K562 (cell line): ENCODE results near the gene TMEM267. TPM values are rescaled to one million over a fixed set of nuclear protein-coding genes. Genes with fewer than 3 reads are reported as not detected.
A peak's percentile ranks its signal among the peaks of the same experiment; 100 is the strongest.

ENCODE experiments used
- CEBPG ChIP-seq, 3 experiments: fragments of 200-800 bp in 1 of 3; sonication (Bioruptor generic) in 1 of 3; sonication (generic) in 1 of 3; formaldehyde crosslinking in 1 of 3; IDR thresholded peaks in 2 of 3; conservative IDR thresholded peaks in 1 of 3; 2 replicates each; pipeline versions ENCODE4 v1.6.1 to v1.8.0; 2016 to 2022; ENCODE audit warnings: missing compliant biosample characterization in 2 of 3, missing genetic modification characterization in 2 of 3, mild to moderate bottlenecking in 1 of 3, missing genetic modification reagents in 1 of 3
- FOSL1 ChIP-seq: fragments of 200-800 bp; sonication (Bioruptor generic); conservative IDR thresholded peaks from 2 replicates; pipeline ENCODE4 v1.6.1; 2016; ENCODE audit warnings: missing genetic modification characterization, missing compliant biosample characterization
- HNRNPH1 ChIP-seq: fragments of 200-400 bp; formaldehyde crosslinking; optimal IDR thresholded peaks from 2 replicates; pipeline ENCODE3; 2017; ENCODE audit warnings: low read depth, mild to moderate bottlenecking, low read length, moderate library complexity
- MTA1 ChIP-seq: fragments of 450-650 bp; IDR thresholded peaks from 2 replicates; pipeline ENCODE4 v1.6.1; 2017; ENCODE audit warnings: borderline replicate concordance
- NFIX ChIP-seq: fragments of 250-450 bp; sonication (Bioruptor Pico); IDR thresholded peaks from 2 replicates; pipeline ENCODE4 v1.4.0; 2020; ENCODE audit warnings: low read depth, mild to moderate bottlenecking, moderate library complexity
- NFRKB ChIP-seq: fragments of 450-650 bp; IDR thresholded peaks from 2 replicates; pipeline ENCODE4 v1.6.1; 2016; ENCODE audit warnings: low read depth
- PKNOX1 ChIP-seq: fragments of 450-650 bp; IDR thresholded peaks from 2 replicates; pipeline ENCODE4 v1.6.1; 2016
- PREB ChIP-seq: sonication (generic); formaldehyde crosslinking; IDR thresholded peaks from 2 replicates; pipeline ENCODE4 v1.8.1; 2023; ENCODE audit warnings: mild to moderate bottlenecking, missing genetic modification reagents
- PTTG1 ChIP-seq: fragments of 450-650 bp; IDR thresholded peaks from 2 replicates; pipeline ENCODE4 v1.6.1; 2016; ENCODE audit warnings: low read depth, mild to moderate bottlenecking, missing genetic modification characterization, missing compliant biosample characterization
- RAD51 ChIP-seq: fragments of 450-650 bp; IDR thresholded peaks from 2 replicates; pipeline ENCODE4 v1.7.1; 2016; ENCODE audit warnings: low read depth, mild to moderate bottlenecking, borderline replicate concordance
- TARDBP ChIP-seq: fragments of 450-650 bp; IDR thresholded peaks from 2 replicates; pipeline ENCODE4 v1.6.1; 2016
- U2AF2 ChIP-seq: fragments of 200-400 bp; formaldehyde crosslinking; optimal IDR thresholded peaks from 2 replicates; pipeline ENCODE3; 2017; ENCODE audit warnings: low read depth, mild to moderate bottlenecking, low read length
- ZNF197 ChIP-seq: fragments of 200-800 bp; sonication (Bioruptor generic); IDR thresholded peaks from 2 replicates; pipeline ENCODE4 v1.6.1; 2016; ENCODE audit warnings: low read depth, missing genetic modification characterization, missing compliant biosample characterization
- ZNF277 ChIP-seq: fragments of 250-450 bp; sonication (Bioruptor Pico); IDR thresholded peaks from 2 replicates; pipeline ENCODE4 v1.8.0; 2022; ENCODE audit warnings: inconsistent platforms, mild to moderate bottlenecking, moderate library complexity, borderline replicate concordance
- ZNF436 ChIP-seq: fragments of 250-450, 450-650 bp; sonication (Bioruptor Pico); formaldehyde crosslinking; IDR thresholded peaks from 2 replicates; pipeline ENCODE4 v1.7.0; 2020; ENCODE audit warnings: mild to moderate bottlenecking
- polyA plus RNA-seq, 8 experiments: library from polyadenylated mRNA; depleted of rRNA in 4 of 8; stranded (reverse) in 5 of 8; unstranded in 3 of 8; fragments of >200 nt; fragmentation: Nextera tagmentation in 2 of 8; fragmentation: Illumina TruSeq in 1 of 8; extraction: Ambion mirVana in 2 of 8; extraction: Trizol in 1 of 8; gene quantifications; 2 replicates each; pipeline versions ENCODE4 v1.2.1 to v1.2.3, GENCODE V29; 2011 to 2014; ENCODE audit warnings: inconsistent platforms in 1 of 8, missing spikeins in 1 of 8
- total RNA-seq, 7 experiments: library from RNA; depleted of rRNA in 6 of 7; stranded (reverse); fragments of >200 nt in 6 of 7; fragmentation: Illumina TruSeq in 2 of 7; extraction: Trizol in 2 of 7; gene quantifications; 2 replicates each; pipeline versions ENCODE4 v1.2.1 to v1.2.3, GENCODE V29; 2011 to 2021; ENCODE audit warnings: low replicate concordance in 1 of 7
- TF ChIP-seq, protein P1 (sequence below), 3 experiments: IDR thresholded peaks in 2 of 3; conservative IDR thresholded peaks in 1 of 3; 2 replicates each; pipeline ENCODE4 v1.5.1; 2011 to 2012; ENCODE audit warnings: low read length in 3 of 3, mild to moderate bottlenecking in 3 of 3, control low read depth in 2 of 3, improper control_type of control experiment in 1 of 3, inconsistent platforms in 1 of 3, low read depth in 1 of 3, mixed read lengths in 1 of 3, moderate library complexity in 1 of 3; ENCODE audit not compliant: insufficient read depth in 2 of 3
- TF ChIP-seq, protein P2 (sequence below): fragments of 450-650 bp; IDR thresholded peaks from 2 replicates; pipeline ENCODE4 v1.6.1; 2016; ENCODE audit warnings: missing biosample characterization, missing genetic modification characterization
- TF ChIP-seq, protein P3 (sequence below): sonication (generic); formaldehyde crosslinking; IDR thresholded peaks from 2 replicates; pipeline ENCODE4 v1.8.0; 2022; ENCODE audit warnings: mild to moderate bottlenecking, missing genetic modification reagents

The TMEM267 gene
- total and polyA plus RNA-seq, 9 of the 15 experiments (the other 6 are each of a cell fraction or from before 2014, with no cell fraction given): 8.1 to 61.1 (median 17.8) TPM

- TF ChIP-seq FOSL1 (tag) (no peak), HNRNPH1 (no peak), PREB (CRISPR knock-in tag) (peak; percentile 91; the same call in 1 of the 2 replicates), U2AF2 (no peak), ZNF197 (CRISPR knock-in tag) (no peak), ZNF277 (no peak), PKNOX1 (no peak), RAD51 (no peak), TARDBP (peak; percentile 92), NFIX (no peak), PTTG1 (tag) (no peak), MTA1 (peak; percentile 56), CEBPG (CRISPR knock-in tag; IDR thresholded peaks at IDR 0.05) (peak; percentile 95), CEBPG (tag; conservative IDR thresholded peaks at IDR 0.05 in 1 of 2, IDR thresholded peaks at IDR 0.05 in 1 of 2) (peak; percentile 98 to 99), NFRKB (0 out of 2 replicates have a peak, but pooled peaks have one; percentile 68), ZNF436 (CRISPR knock-in tag) (no peak)
- TF ChIP-seq, protein P1, sequence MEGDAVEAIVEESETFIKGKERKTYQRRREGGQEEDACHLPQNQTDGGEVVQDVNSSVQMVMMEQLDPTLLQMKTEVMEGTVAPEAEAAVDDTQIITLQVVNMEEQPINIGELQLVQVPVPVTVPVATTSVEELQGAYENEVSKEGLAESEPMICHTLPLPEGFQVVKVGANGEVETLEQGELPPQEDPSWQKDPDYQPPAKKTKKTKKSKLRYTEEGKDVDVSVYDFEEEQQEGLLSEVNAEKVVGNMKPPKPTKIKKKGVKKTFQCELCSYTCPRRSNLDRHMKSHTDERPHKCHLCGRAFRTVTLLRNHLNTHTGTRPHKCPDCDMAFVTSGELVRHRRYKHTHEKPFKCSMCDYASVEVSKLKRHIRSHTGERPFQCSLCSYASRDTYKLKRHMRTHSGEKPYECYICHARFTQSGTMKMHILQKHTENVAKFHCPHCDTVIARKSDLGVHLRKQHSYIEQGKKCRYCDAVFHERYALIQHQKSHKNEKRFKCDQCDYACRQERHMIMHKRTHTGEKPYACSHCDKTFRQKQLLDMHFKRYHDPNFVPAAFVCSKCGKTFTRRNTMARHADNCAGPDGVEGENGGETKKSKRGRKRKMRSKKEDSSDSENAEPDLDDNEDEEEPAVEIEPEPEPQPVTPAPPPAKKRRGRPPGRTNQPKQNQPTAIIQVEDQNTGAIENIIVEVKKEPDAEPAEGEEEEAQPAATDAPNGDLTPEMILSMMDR (IDR thresholded peaks at IDR 0.05 in 2 of 3, conservative IDR thresholded peaks at IDR 0.05 in 1 of 3; ENCODE audit: insufficient read depth in 2 of 3, low read depth in 1 of 3, low read length in 3 of 3): peak in 1 of 3 experiments; percentile 10; a peak in 1 of 6 replicates
- TF ChIP-seq, protein P2, sequence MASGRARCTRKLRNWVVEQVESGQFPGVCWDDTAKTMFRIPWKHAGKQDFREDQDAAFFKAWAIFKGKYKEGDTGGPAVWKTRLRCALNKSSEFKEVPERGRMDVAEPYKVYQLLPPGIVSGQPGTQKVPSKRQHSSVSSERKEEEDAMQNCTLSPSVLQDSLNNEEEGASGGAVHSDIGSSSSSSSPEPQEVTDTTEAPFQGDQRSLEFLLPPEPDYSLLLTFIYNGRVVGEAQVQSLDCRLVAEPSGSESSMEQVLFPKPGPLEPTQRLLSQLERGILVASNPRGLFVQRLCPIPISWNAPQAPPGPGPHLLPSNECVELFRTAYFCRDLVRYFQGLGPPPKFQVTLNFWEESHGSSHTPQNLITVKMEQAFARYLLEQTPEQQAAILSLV (tag): peak; percentile 79
- TF ChIP-seq, protein P3, sequence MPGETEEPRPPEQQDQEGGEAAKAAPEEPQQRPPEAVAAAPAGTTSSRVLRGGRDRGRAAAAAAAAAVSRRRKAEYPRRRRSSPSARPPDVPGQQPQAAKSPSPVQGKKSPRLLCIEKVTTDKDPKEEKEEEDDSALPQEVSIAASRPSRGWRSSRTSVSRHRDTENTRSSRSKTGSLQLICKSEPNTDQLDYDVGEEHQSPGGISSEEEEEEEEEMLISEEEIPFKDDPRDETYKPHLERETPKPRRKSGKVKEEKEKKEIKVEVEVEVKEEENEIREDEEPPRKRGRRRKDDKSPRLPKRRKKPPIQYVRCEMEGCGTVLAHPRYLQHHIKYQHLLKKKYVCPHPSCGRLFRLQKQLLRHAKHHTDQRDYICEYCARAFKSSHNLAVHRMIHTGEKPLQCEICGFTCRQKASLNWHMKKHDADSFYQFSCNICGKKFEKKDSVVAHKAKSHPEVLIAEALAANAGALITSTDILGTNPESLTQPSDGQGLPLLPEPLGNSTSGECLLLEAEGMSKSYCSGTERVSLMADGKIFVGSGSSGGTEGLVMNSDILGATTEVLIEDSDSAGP (CRISPR knock-in tag): no peak
Observed at GRCh38 chr5:43483298-43484105, at the start of gene TMEM267 (continued).
